ENCODE data around the gene CCDC86.

The CCDC86 gene

GRCh38 chr11:60863550-60864521 is 21.9 kb downstream of the CCDC86 start:
- Histone ChIP-seq H3K9me2 (replicated peaks; ENCODE audit: control insufficient read depth, low read length) (no peaks in the 10 kb centered on the region), H3K27me3 (ENCODE audit: control insufficient read depth, low read length) (no peaks in the 10 kb centered on the region; the same call in 1 of the 2 replicates), H3K4me1 (ENCODE audit: control insufficient read depth, low read length) (peaks cover 4% of the 10 kb centered on the region), H3F3A (ENCODE audit: control insufficient read depth, insufficient read depth) (no peaks in the 10 kb centered on the region), H3K79me2 (ENCODE audit: control insufficient read depth, low read length) (no peaks in the 10 kb centered on the region), H3K4me2 (ENCODE audit: low read length) (no peak overlapping the region), H3K9me3 (ENCODE audit: control insufficient read depth, insufficient read depth, low read length) (no peaks in the 10 kb centered on the region), H3K4me3 (ENCODE audit: low read length) (no peak overlapping the region), H3K27ac (ENCODE audit: low read depth, low read length) (no peak overlapping the region), H3K36me3 (ENCODE audit: control insufficient read depth, low read length) (no peaks in the 10 kb centered on the region), H4K20me1 (ENCODE audit: control insufficient read depth, insufficient read depth, low read depth, low read length) (no peaks in the 10 kb centered on the region)
- no peak for TF ChIP-seq EZH2phosphoT487 (IDR thresholded peaks at IDR 0.05; ENCODE audit: borderline replicate concordance, low read length)
- TF ChIP-seq, protein P1, sequence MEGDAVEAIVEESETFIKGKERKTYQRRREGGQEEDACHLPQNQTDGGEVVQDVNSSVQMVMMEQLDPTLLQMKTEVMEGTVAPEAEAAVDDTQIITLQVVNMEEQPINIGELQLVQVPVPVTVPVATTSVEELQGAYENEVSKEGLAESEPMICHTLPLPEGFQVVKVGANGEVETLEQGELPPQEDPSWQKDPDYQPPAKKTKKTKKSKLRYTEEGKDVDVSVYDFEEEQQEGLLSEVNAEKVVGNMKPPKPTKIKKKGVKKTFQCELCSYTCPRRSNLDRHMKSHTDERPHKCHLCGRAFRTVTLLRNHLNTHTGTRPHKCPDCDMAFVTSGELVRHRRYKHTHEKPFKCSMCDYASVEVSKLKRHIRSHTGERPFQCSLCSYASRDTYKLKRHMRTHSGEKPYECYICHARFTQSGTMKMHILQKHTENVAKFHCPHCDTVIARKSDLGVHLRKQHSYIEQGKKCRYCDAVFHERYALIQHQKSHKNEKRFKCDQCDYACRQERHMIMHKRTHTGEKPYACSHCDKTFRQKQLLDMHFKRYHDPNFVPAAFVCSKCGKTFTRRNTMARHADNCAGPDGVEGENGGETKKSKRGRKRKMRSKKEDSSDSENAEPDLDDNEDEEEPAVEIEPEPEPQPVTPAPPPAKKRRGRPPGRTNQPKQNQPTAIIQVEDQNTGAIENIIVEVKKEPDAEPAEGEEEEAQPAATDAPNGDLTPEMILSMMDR (IDR thresholded peaks at IDR 0.05; ENCODE audit: low read depth, low read length, poor library complexity, severe bottlenecking): no peak

GRCh38 chr11:60864856-60865513 is 23.1 kb downstream of the CCDC86 start:
- no peak for TF ChIP-seq EZH2phosphoT487 (IDR thresholded peaks at IDR 0.05; ENCODE audit: borderline replicate concordance, low read length)
- TF ChIP-seq, protein P1 (IDR thresholded peaks at IDR 0.05; ENCODE audit: low read depth, low read length, poor library complexity, severe bottlenecking): no peak
- no peaks in the 10 kb centered on the region for H3K9me2 ChIP-seq (replicated peaks; ENCODE audit: control insufficient read depth, low read length)
- no peaks in the 10 kb centered on the region for H3K36me3 ChIP-seq (ENCODE audit: control insufficient read depth, low read length)
- H3K4me1 ChIP-seq (ENCODE audit: control insufficient read depth, low read length): no peaks in the 10 kb centered on the region
- H3F3A ChIP-seq (ENCODE audit: control insufficient read depth, insufficient read depth): no peaks in the 10 kb centered on the region
- no peak overlapping the region for H3K4me3 ChIP-seq (ENCODE audit: low read length)
- H3K27me3 ChIP-seq (ENCODE audit: control insufficient read depth, low read length): no peaks in the 10 kb centered on the region; the same call in 1 of the 2 replicates
- no peak overlapping the region for H3K27ac ChIP-seq (ENCODE audit: low read depth, low read length)
- H3K4me2 ChIP-seq (ENCODE audit: low read length): no peak overlapping the region
- no peaks in the 10 kb centered on the region for H3K79me2 ChIP-seq (ENCODE audit: control insufficient read depth, low read length)
- no peaks in the 10 kb centered on the region for H4K20me1 ChIP-seq (ENCODE audit: control insufficient read depth, insufficient read depth, low read depth, low read length)
- H3K9me3 ChIP-seq (ENCODE audit: control insufficient read depth, insufficient read depth, low read length): no peaks in the 10 kb centered on the region

DNA sequence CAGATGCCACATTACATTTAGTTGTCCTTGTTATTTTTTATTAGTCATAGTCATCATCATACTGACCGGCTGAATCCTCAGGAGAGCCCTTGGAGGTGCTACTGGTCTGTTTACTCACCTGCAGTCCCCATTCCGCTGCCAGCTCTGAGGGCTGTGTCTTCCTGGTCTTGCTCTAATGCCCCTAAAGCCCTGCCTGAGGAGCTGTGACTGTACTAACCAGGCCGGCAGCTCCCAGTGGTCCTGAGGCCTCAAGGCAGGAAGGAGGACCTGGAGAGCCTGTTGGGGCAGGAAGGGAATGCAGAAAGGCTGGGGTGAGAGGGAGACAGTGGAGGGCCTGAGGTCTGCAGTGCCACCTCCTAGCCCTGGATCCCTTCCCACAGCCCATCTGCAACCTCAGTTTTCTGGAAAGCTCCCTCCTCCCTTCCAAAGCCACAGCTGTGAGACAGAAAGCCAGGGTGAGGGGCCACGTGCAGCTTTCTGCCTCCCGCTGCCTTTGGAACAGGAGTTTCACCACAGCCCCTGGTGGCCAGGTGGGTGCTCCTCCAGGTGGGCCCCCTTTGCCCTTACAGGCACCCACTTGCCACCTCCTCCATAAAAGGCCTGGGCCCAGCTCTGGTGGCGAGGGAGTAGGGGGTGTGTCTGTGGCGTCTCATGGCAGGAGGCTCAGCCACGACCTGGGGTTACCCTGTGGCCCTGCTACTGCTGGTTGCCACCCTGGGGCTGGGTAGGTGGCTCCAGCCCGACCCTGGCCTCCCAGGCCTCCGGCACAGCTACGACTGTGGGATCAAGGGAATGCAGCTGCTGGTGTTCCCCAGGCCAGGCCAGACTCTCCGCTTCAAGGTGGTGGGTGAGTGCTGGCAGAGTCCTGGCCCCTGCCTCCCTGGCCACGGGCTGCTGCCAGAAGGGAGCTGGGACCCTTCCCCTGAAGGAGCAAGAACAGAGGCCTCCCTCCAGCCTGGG is 25.3 kb downstream of the CCDC86 start, which contains the start of gene ZP1:
Gene ZP1 (plus strand): TSS at position 632 of the 960 bp plus-strand sequence. CDS start 20 bp downstream, at position 652.
- Histone ChIP-seq H4K20me1 (ENCODE audit: control insufficient read depth, insufficient read depth, low read depth, low read length) (no peaks in the 10 kb centered on the region), H3K4me2 (ENCODE audit: low read length) (no peak within 1 kb of the TSS), H3K9me2 (replicated peaks; ENCODE audit: control insufficient read depth, low read length) (no peaks in the 10 kb centered on the region), H3K27ac (ENCODE audit: low read depth, low read length) (no peak within 1 kb of the TSS), H3K4me1 (ENCODE audit: control insufficient read depth, low read length) (no peaks in the 10 kb centered on the region), H3K79me2 (ENCODE audit: control insufficient read depth, low read length) (no peaks in the 10 kb centered on the region), H3K9me3 (ENCODE audit: control insufficient read depth, insufficient read depth, low read length) (no peaks in the 10 kb centered on the region), H3K4me3 (ENCODE audit: low read length) (no peak within 1 kb of the TSS), H3K27me3 (ENCODE audit: control insufficient read depth, low read length) (no peaks in the 10 kb centered on the region; the same call in 1 of the 2 replicates), H3F3A (ENCODE audit: control insufficient read depth, insufficient read depth) (no peaks in the 10 kb centered on the region), H3K36me3 (ENCODE audit: control insufficient read depth, low read length) (no peaks in the 10 kb centered on the region)
- no peak for TF ChIP-seq EZH2phosphoT487 (IDR thresholded peaks at IDR 0.05; ENCODE audit: borderline replicate concordance, low read length)
- TF ChIP-seq, protein P1 (IDR thresholded peaks at IDR 0.05; ENCODE audit: low read depth, low read length, poor library complexity, severe bottlenecking): no peak

Measured in DOHH2 (cell line).